Prostate gland (tissue), 2 donors: Measurements from ENCODE around the gene KLHL35. TPM values are rescaled to one million over a fixed set of nuclear protein-coding genes. Genes with fewer than 3 reads are reported as not detected.

ENCODE experiments used
- DNase-seq: peaks from one replicate; pipeline ENCODE4 v3.0.0-alpha.2; 2019; ENCODE audit warnings: low spot score
- H3K27ac ChIP-seq, 2 donors: fragments of 200-600 bp; sonication (generic); 2 replicates each; pipeline ENCODE4 v1.5.1; 2017 to 2019
- H3K27me3 ChIP-seq: fragments of 200-600 bp; sonication (generic); replicated peaks from 2 replicates; pipeline ENCODE4 v1.5.1; 2019; ENCODE audit not compliant: insufficient read depth
- H3K36me3 ChIP-seq, 2 donors: fragments of 200-600 bp; sonication (generic); 1 replicate in 1 of 2; 2 replicates in 1 of 2; pipeline versions ENCODE4 v1.5.1 to v1.8.1; 2017 to 2019
- H3K4me1 ChIP-seq: fragments of 200-600 bp; sonication (generic); replicated peaks from 2 replicates; pipeline ENCODE4 v1.5.1; 2019
- H3K4me3 ChIP-seq, 2 donors: fragments of 200-600 bp; sonication (generic); 2 replicates each; pipeline ENCODE4 v1.5.1; 2017 to 2019
- H3K9me3 ChIP-seq: fragments of 200-600 bp; sonication (generic); 2 replicates; pipeline ENCODE4 v1.5.1; 2017
- CTCF ChIP-seq, 4 experiments: fragments of 200-600 bp in 2 of 4; fragments of 450-650 bp in 2 of 4; sonication (generic) in 2 of 4; IDR thresholded peaks; 1 replicate in 3 of 4; 2 replicates in 1 of 4; pipeline ENCODE4 v1.5.1; 2016 to 2019; ENCODE audit warnings: antibody characterized with exemption in 4 of 4, mild to moderate bottlenecking in 2 of 4, moderate library complexity in 2 of 4
- POLR2A ChIP-seq: fragments of 450-650 bp; IDR thresholded peaks from one replicate; pipeline ENCODE4 v1.6.1; 2016; ENCODE audit warnings: antibody characterized with exemption, mild to moderate bottlenecking
- POLR2AphosphoS5 ChIP-seq: sonication (generic); formaldehyde crosslinking; IDR thresholded peaks from one replicate; pipeline ENCODE4 v1.6.1; 2017; ENCODE audit warnings: antibody characterized with exemption
- WGBS: methylation state at CpG from one replicate; pipeline ENCODE4 v1.1.5; 2018; 5-methylcytosine and 5-hydroxymethylcytosine counted together
- intact Hi-C: fragments of 100-400 bp; cut with DNase I; formaldehyde crosslinking; loops from one replicate; pipeline ENCODE4 v1.14.2; 2022
- total RNA-seq, 2 donors: library from RNA; depleted of rRNA; stranded (reverse); fragments of >200 nt; gene quantifications; one replicate each; pipeline ENCODE4 v1.1.0, GENCODE V29; 2016

Gene KLHL35
- total RNA-seq, 2 donors from 2014 or later = 0.46 to 28.4 TPM

GRCh38 chr11:75467881-75468280, 34.9 kb upstream of the KLHL35 start:
- Histone ChIP-seq H3K27me3 (no peaks in the 10 kb centered on the region), H3K36me3 (no peaks in the 10 kb centered on the region), H3K27ac (no peak overlapping the region), H3K4me3 (no peak overlapping the region), H3K9me3 (no peaks in the 10 kb centered on the region), H3K4me1 (no peaks in the 10 kb centered on the region)
- no peak for DNase-seq
- intact Hi-C loops = no loop called here
- no peak for TF ChIP-seq POLR2A
- no peak for TF ChIP-seq POLR2AphosphoS5
- TF ChIP-seq CTCF (IDR thresholded peaks at IDR 0.05) = no peak
- WGBS = 96% methylated on average over 4 of the region's 4 CpGs

- no peak for DNase-seq
- no peak overlapping the region for H3K27ac ChIP-seq
- no peaks in the 10 kb centered on the region for H3K4me1 ChIP-seq
- no peaks in the 10 kb centered on the region for H3K9me3 ChIP-seq
- H3K4me3 ChIP-seq = no peak overlapping the region
- TF ChIP-seq POLR2A (no peak), POLR2AphosphoS5 (no peak), CTCF (IDR thresholded peaks at IDR 0.05) (no peak)
- 93% methylated on average over 8 of the region's 8 CpGs for WGBS
- H3K27me3 ChIP-seq = no peaks in the 10 kb centered on the region
- intact Hi-C loops = no loop called here
- H3K36me3 ChIP-seq = no peaks in the 10 kb centered on the region
Measured at GRCh38 chr11:75467311-75467710, 34.3 kb upstream of the KLHL35 start.

- intact Hi-C loops = no loop called here
- H3K27ac ChIP-seq = no peak overlapping the region
- DNase-seq = no peak
- no peaks in the 10 kb centered on the region for H3K36me3 ChIP-seq
- no peaks in the 10 kb centered on the region for H3K9me3 ChIP-seq
- no peaks in the 10 kb centered on the region for H3K4me1 ChIP-seq
- H3K4me3 ChIP-seq = no peak overlapping the region
- TF ChIP-seq CTCF (IDR thresholded peaks at IDR 0.05) (no peak), POLR2A (no peak)
- no peaks in the 10 kb centered on the region for H3K27me3 ChIP-seq
- 88% methylated on average over 11 of the region's 11 CpGs for WGBS
Measured at GRCh38 chr11:75465701-75466531, 32.9 kb upstream of the KLHL35 start.

GRCh38 chr11:75463106-75463774, 30.2 kb upstream of the KLHL35 start:
- TF ChIP-seq POLR2A (no peak), CTCF (IDR thresholded peaks at IDR 0.05) (no peak), POLR2AphosphoS5 (no peak)
- intact Hi-C loops = no loop called here
- no peak overlapping the region for H3K27ac ChIP-seq

More at GRCh38 chr11:75463106-75463774, 30.2 kb upstream of the KLHL35 start:
- DNase-seq = no peak
- H3K36me3 ChIP-seq = no peaks in the 10 kb centered on the region
- 61% methylated on average over 11 of the region's 11 CpGs for WGBS
- H3K4me3 ChIP-seq = no peak overlapping the region
- no peaks in the 10 kb centered on the region for H3K9me3 ChIP-seq
- H3K4me1 ChIP-seq = no peaks in the 10 kb centered on the region
- no peaks in the 10 kb centered on the region for H3K27me3 ChIP-seq
